MM.1S (cell line): ENCODE results near the gene FOXD4L3.
"Not testable (repeated sequence)": the region's sequence is repeated elsewhere in the genome, so short reads cannot be mapped to it uniquely, and the experiment has no call there.

ENCODE experiments used
- EZH2 ChIP-seq: fragments of 300-600 bp; sonication (generic); optimal IDR thresholded peaks from 2 replicates; pipeline ENCODE3; 2017; ENCODE audit warnings: low read depth, mild to moderate bottlenecking, antibody characterized with exemption, low read length, mixed read lengths
- EZH2phosphoT487 ChIP-seq: fragments of 300-600 bp; sonication (generic); IDR thresholded peaks from 2 replicates; pipeline ENCODE4 v1.6.1; 2018; ENCODE audit warnings: antibody characterized with exemption, low read length
- TF ChIP-seq, protein P1 (sequence below): fragments of 300-600 bp; sonication (generic); IDR thresholded peaks from 2 replicates; pipeline ENCODE4 v1.5.1; 2016; ENCODE audit warnings: antibody characterized with exemption, low read length, mixed read lengths

GRCh38 chr9:68318209-68318608 lies 15.5 kb downstream of the FOXD4L3 start:
- TF ChIP-seq, protein P1, sequence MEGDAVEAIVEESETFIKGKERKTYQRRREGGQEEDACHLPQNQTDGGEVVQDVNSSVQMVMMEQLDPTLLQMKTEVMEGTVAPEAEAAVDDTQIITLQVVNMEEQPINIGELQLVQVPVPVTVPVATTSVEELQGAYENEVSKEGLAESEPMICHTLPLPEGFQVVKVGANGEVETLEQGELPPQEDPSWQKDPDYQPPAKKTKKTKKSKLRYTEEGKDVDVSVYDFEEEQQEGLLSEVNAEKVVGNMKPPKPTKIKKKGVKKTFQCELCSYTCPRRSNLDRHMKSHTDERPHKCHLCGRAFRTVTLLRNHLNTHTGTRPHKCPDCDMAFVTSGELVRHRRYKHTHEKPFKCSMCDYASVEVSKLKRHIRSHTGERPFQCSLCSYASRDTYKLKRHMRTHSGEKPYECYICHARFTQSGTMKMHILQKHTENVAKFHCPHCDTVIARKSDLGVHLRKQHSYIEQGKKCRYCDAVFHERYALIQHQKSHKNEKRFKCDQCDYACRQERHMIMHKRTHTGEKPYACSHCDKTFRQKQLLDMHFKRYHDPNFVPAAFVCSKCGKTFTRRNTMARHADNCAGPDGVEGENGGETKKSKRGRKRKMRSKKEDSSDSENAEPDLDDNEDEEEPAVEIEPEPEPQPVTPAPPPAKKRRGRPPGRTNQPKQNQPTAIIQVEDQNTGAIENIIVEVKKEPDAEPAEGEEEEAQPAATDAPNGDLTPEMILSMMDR, result not testable (repeated sequence)
- TF ChIP-seq EZH2, EZH2phosphoT487: not testable (repeated sequence)
